GM12878 (cell line): ENCODE results near the gene HPRT1. TPM values are rescaled to one million over a fixed set of nuclear protein-coding genes. Genes with fewer than 3 reads are reported as not detected.

ENCODE experiments used
- ATAC-seq: fragments of 200-7000 bp; cut with Tn5 transposase; 3 replicates; pipeline ENCODE4 v1.9.1; 2020; ENCODE audit warnings: mild to moderate bottlenecking, moderate library complexity
- BruUV-seq: library from RNA; stranded (reverse); fragments of 400-500 nt; replicated peaks from 2 replicates; lab custom pipeline; 2021; lab: Mats Ljungman, UMichigan
- CTCF ChIA-PET: fragments of 300-600 bp; sonication (Branson Sonifier 250); formaldehyde crosslinking; extraction: SDS; loops from one replicate; lab custom pipeline; 2021; ENCODE audit warnings: inconsistent platforms; lab: Yijun Ruan, JAX
- POLR2A ChIA-PET: fragments of 350-600 bp; formaldehyde crosslinking; extraction: SDS; loops from one replicate; lab custom pipeline; 2021; ENCODE audit warnings: inconsistent platforms; lab: Charles Lee
- RAD21 ChIA-PET: fragments of 300-600 bp; sonication (Branson Sonifier 250); formaldehyde crosslinking; loops from one replicate; lab custom pipeline; 2023; ENCODE audit warnings: antibody characterized with exemption; ENCODE audit not compliant: unreplicated experiment; lab: Charles Lee
- SMC1A ChIA-PET: fragments of 300-600 bp; sonication (Branson Sonifier 250); formaldehyde crosslinking; loops from one replicate; lab custom pipeline; 2023; ENCODE audit not compliant: unreplicated experiment, uncharacterized antibody; lab: Charles Lee
- DNase-seq: peaks from one replicate; pipeline ENCODE4 v3.0.0-alpha.2; 2011; ENCODE audit warnings: low read depth, low spot score
- FAIRE-seq: peaks from 3 replicates; lab custom pipeline; 2011; peaks lifted over from hg19 to GRCh38; lab: Jason Lieb, UNC
- H2AFZ ChIP-seq: 2 replicates; pipeline ENCODE4 v1.6.0; 2011; ENCODE audit warnings: low read depth, low read length, control low read depth; ENCODE audit not compliant: control insufficient read depth
- H3K27ac ChIP-seq: 2 replicates; pipeline ENCODE4 v1.5.1; 2011; ENCODE audit warnings: control low read depth; ENCODE audit not compliant: control insufficient read depth, insufficient read depth
- H3K27me3 ChIP-seq, 2 experiments: replicated peaks in 1 of 2; 2 replicates each; pipeline versions ENCODE4 v1.6.0 to v1.6.1; 2011; ENCODE audit warnings: low read length in 1 of 2; ENCODE audit not compliant: control insufficient read depth in 2 of 2, insufficient read depth in 2 of 2
- H3K36me3 ChIP-seq, 2 experiments: 2 replicates each; pipeline ENCODE4 v1.5.1; 2011; ENCODE audit warnings: low read length in 1 of 2; ENCODE audit not compliant: control insufficient read depth in 2 of 2, insufficient read depth in 2 of 2
- H3K4me1 ChIP-seq: 2 replicates; pipeline ENCODE4 v1.6.1; 2011; ENCODE audit warnings: mild to moderate bottlenecking, low read length, moderate library complexity, mixed read lengths; ENCODE audit not compliant: control insufficient read depth, insufficient read depth
- H3K4me2 ChIP-seq: 2 replicates; pipeline ENCODE4 v1.6.0; 2011; ENCODE audit warnings: control low read depth; ENCODE audit not compliant: control insufficient read depth, insufficient read depth
- H3K4me3 ChIP-seq: fragments of 200-600 bp; sonication (generic); 2 replicates; pipeline ENCODE4 v1.5.1; 2016
- H3K79me2 ChIP-seq: 2 replicates; pipeline ENCODE4 v1.6.0; 2011; ENCODE audit warnings: low read length; ENCODE audit not compliant: control insufficient read depth, insufficient read depth
- H3K9ac ChIP-seq: 2 replicates; pipeline ENCODE4 v1.8.0; 2011; ENCODE audit warnings: low read length, control low read depth, mixed read lengths; ENCODE audit not compliant: control insufficient read depth, insufficient read depth
- H3K9me3 ChIP-seq: replicated peaks from 3 replicates; pipeline ENCODE4 v1.5.1; 2011; ENCODE audit warnings: mild to moderate bottlenecking, low read length; ENCODE audit not compliant: control insufficient read depth, insufficient read depth
- H4K20me1 ChIP-seq: 2 replicates; pipeline ENCODE4 v1.6.0; 2011; ENCODE audit not compliant: control insufficient read depth, insufficient read depth
- CBFB ChIP-seq: IDR thresholded peaks from 2 replicates; pipeline ENCODE4 v1.6.1; 2016; ENCODE audit warnings: antibody characterized with exemption, low read depth
- EP300 ChIP-seq, 2 experiments: fragments of 150-350 bp in 1 of 2; IDR thresholded peaks; 2 replicates each; pipeline ENCODE4 v1.6.1; 2011 to 2012; ENCODE audit warnings: low read depth in 2 of 2, low read length in 2 of 2, borderline replicate concordance in 1 of 2, improper control_type of control experiment in 1 of 2, inconsistent platforms in 1 of 2; ENCODE audit not compliant: control insufficient read depth in 1 of 2
- GABPA ChIP-seq: IDR thresholded peaks from 2 replicates; pipeline ENCODE4 v1.6.1; 2014; ENCODE audit warnings: antibody characterized with exemption, low read depth, mild to moderate bottlenecking, inconsistent platforms
- HDAC2 ChIP-seq: fragments of 200-600 bp; sonication (generic); IDR thresholded peaks from 2 replicates; pipeline ENCODE4 v1.6.1; 2017
- IKZF1 ChIP-seq: fragments of 450-650 bp; conservative IDR thresholded peaks from 2 replicates; pipeline ENCODE4 v1.6.1; 2017; ENCODE audit warnings: antibody characterized with exemption, mild to moderate bottlenecking
- IRF4 ChIP-seq: IDR thresholded peaks from 2 replicates; pipeline ENCODE4 v1.6.1; 2011; ENCODE audit warnings: low read depth, low read length
- LARP7 ChIP-seq: fragments of 450-650 bp; IDR thresholded peaks from 2 replicates; pipeline ENCODE4 v1.6.1; 2017; ENCODE audit warnings: mild to moderate bottlenecking
- MEF2B ChIP-seq: fragments of 450-650 bp; IDR thresholded peaks from 2 replicates; pipeline ENCODE4 v1.6.1; 2018; ENCODE audit warnings: mild to moderate bottlenecking, moderate library complexity; ENCODE audit not compliant: partially characterized antibody, poor library complexity, severe bottlenecking
- MYB ChIP-seq: fragments of 150-350 bp; IDR thresholded peaks from 2 replicates; pipeline ENCODE4 v1.6.1; 2014; ENCODE audit warnings: mild to moderate bottlenecking, low read depth, low read length, borderline replicate concordance
- SIX5 ChIP-seq: IDR thresholded peaks from 2 replicates; pipeline ENCODE4 v1.6.1; 2011; ENCODE audit warnings: mild to moderate bottlenecking, low read depth, low read length, moderate library complexity; ENCODE audit not compliant: severe bottlenecking
- TAF1 ChIP-seq: IDR thresholded peaks from 2 replicates; pipeline ENCODE4 v1.6.1; 2011; ENCODE audit warnings: mild to moderate bottlenecking, low read depth, low read length, borderline replicate concordance
- TCF3 ChIP-seq: IDR thresholded peaks from 2 replicates; pipeline ENCODE4 v1.6.1; 2012; ENCODE audit warnings: low read depth, mild to moderate bottlenecking, low read length, borderline replicate concordance; ENCODE audit not compliant: insufficient read depth
- USF1 ChIP-seq: IDR thresholded peaks from 2 replicates; pipeline ENCODE4 v1.6.1; 2011; ENCODE audit warnings: borderline replicate concordance, low read depth, mild to moderate bottlenecking, moderate library complexity, mixed read lengths, low read length; ENCODE audit not compliant: insufficient read depth; ENCODE audit errors: extremely low read length
- WRNIP1 ChIP-seq: IDR thresholded peaks from 2 replicates; pipeline ENCODE4 v1.6.1; 2011; ENCODE audit warnings: low read depth, low read length, improper control_type of control experiment, borderline replicate concordance
- WGBS: methylation state at CpG from one replicate; pipeline ENCODE4 v1.1.6; 2016; ENCODE audit warnings: low lambda C conversion rate; ENCODE audit not compliant: insufficient replicate concordance, insufficient coverage; ENCODE audit errors: missing lambda C conversion rate; 5-methylcytosine and 5-hydroxymethylcytosine counted together
- in situ Hi-C: fragments of 300-500 bp; cut with MboI; formaldehyde crosslinking; loops from 9 replicates; pipeline ENCODE4 v1.14.3; 2018; ENCODE audit warnings: mixed read lengths
- intact Hi-C: fragments of 100-400 bp; cut with micrococcal nuclease; formaldehyde crosslinking; loops from one replicate; pipeline ENCODE4 v1.14.2; 2022; ENCODE audit not compliant: unreplicated experiment
- polyA plus RNA-seq, 11 experiments: library from polyadenylated mRNA; depleted of rRNA in 4 of 11; unstranded in 6 of 11; stranded (reverse) in 5 of 11; fragments of >200 nt; fragmentation: Nextera tagmentation in 4 of 11; fragmentation: Illumina TruSeq in 1 of 11; extraction: Ambion mirVana in 4 of 11; extraction: Trizol in 1 of 11; gene quantifications; 1 replicate in 1 of 11; 2 replicates in 10 of 11; pipeline versions ENCODE4 v1.2.1 to v1.2.3, GENCODE V29; 2011 to 2016; ENCODE audit warnings: inconsistent platforms in 2 of 11, missing spikeins in 2 of 11, low read depth in 1 of 11
- total RNA-seq, 4 experiments: library from RNA; depleted of rRNA in 3 of 4; stranded (reverse); fragments of >200 nt in 3 of 4; fragmentation: Illumina TruSeq in 1 of 4; extraction: Trizol in 1 of 4; gene quantifications; 2 replicates each; pipeline versions ENCODE4 v1.2.1 to v1.2.3, GENCODE V29; 2013 to 2021
- TF ChIP-seq, protein P1 (sequence below): fragments of 450-650 bp; IDR thresholded peaks from 2 replicates; pipeline ENCODE4 v1.6.1; 2017; ENCODE audit warnings: mild to moderate bottlenecking, moderate library complexity
- TF ChIP-seq, protein P2 (sequence below): fragments of 450-650 bp; conservative IDR thresholded peaks from 2 replicates; pipeline ENCODE4 v1.6.1; 2017; ENCODE audit warnings: mild to moderate bottlenecking, moderate library complexity

Gene HPRT1
- total and polyA plus RNA-seq, 10 of the 15 experiments (the other 5 are each of a cell fraction or from before 2014, with no cell fraction given), result 19.3 to 161 (median 92.7) TPM

GRCh38 chrX:134513091-134513490 lies 53.1 kb downstream of the HPRT1 start:
- DNase-seq (no peak), FAIRE-seq (no peak), ATAC-seq (no peak)
- intact Hi-C loops (no loop called here), in situ Hi-C loops (no loop called here)
- no peaks in the 10 kb centered on the region for H3K9me3 ChIP-seq
- SMC1A ChIA-PET, result no interaction called here
- POLR2A ChIA-PET, result no interaction called here
- H3K4me3 ChIP-seq, result no peak overlapping the region
- RAD21 ChIA-PET, result no interaction called here
- no peaks in the 10 kb centered on the region for H3K27me3 ChIP-seq
- BruUV-seq, result no TSS peak
- no peak overlapping the region for H2AFZ ChIP-seq
- WGBS, result 39% methylated on average over 3 of the region's 3 CpGs
- CTCF ChIA-PET, result interaction anchor here (0.8 kb wide), 1 partner anchor 10 kb away, joined by 3 read pairs; no protein-coding TSS in a partner anchor
- no peaks in the 10 kb centered on the region for H3K36me3 ChIP-seq
- TF ChIP-seq TCF3 (no peak), IRF4 (no peak), EP300 (IDR thresholded peaks at IDR 0.05; ENCODE audit: borderline replicate concordance in 1 of 2, control insufficient read depth in 1 of 2, low read depth in 2 of 2, low read length in 2 of 2) (no peak), CBFB (no peak), USF1 (no peak), HDAC2 (no peak), LARP7 (no peak), MEF2B (no peak), TAF1 (no peak), IKZF1 (no peak), GABPA (no peak), WRNIP1 (no peak), MYB (no peak), SIX5 (no peak)
- TF ChIP-seq, protein P1, sequence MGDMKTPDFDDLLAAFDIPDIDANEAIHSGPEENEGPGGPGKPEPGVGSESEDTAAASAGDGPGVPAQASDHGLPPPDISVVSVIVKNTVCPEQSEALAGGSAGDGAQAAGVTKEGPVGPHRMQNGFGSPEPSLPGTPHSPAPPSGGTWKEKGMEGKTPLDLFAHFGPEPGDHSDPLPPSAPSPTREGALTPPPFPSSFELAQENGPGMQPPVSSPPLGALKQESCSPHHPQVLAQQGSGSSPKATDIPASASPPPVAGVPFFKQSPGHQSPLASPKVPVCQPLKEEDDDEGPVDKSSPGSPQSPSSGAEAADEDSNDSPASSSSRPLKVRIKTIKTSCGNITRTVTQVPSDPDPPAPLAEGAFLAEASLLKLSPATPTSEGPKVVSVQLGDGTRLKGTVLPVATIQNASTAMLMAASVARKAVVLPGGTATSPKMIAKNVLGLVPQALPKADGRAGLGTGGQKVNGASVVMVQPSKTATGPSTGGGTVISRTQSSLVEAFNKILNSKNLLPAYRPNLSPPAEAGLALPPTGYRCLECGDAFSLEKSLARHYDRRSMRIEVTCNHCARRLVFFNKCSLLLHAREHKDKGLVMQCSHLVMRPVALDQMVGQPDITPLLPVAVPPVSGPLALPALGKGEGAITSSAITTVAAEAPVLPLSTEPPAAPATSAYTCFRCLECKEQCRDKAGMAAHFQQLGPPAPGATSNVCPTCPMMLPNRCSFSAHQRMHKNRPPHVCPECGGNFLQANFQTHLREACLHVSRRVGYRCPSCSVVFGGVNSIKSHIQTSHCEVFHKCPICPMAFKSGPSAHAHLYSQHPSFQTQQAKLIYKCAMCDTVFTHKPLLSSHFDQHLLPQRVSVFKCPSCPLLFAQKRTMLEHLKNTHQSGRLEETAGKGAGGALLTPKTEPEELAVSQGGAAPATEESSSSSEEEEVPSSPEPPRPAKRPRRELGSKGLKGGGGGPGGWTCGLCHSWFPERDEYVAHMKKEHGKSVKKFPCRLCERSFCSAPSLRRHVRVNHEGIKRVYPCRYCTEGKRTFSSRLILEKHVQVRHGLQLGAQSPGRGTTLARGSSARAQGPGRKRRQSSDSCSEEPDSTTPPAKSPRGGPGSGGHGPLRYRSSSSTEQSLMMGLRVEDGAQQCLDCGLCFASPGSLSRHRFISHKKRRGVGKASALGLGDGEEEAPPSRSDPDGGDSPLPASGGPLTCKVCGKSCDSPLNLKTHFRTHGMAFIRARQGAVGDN, result no peak
- TF ChIP-seq, protein P2, sequence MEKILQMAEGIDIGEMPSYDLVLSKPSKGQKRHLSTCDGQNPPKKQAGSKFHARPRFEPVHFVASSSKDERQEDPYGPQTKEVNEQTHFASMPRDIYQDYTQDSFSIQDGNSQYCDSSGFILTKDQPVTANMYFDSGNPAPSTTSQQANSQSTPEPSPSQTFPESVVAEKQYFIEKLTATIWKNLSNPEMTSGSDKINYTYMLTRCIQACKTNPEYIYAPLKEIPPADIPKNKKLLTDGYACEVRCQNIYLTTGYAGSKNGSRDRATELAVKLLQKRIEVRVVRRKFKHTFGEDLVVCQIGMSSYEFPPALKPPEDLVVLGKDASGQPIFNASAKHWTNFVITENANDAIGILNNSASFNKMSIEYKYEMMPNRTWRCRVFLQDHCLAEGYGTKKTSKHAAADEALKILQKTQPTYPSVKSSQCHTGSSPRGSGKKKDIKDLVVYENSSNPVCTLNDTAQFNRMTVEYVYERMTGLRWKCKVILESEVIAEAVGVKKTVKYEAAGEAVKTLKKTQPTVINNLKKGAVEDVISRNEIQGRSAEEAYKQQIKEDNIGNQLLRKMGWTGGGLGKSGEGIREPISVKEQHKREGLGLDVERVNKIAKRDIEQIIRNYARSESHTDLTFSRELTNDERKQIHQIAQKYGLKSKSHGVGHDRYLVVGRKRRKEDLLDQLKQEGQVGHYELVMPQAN, result no peak
- H3K9ac ChIP-seq, result no peak overlapping the region
- no peak overlapping the region for H3K4me2 ChIP-seq
- H3K79me2 ChIP-seq, result no peaks in the 10 kb centered on the region
- no peak overlapping the region for H3K27ac ChIP-seq
- no peaks in the 10 kb centered on the region for H3K4me1 ChIP-seq
- no peaks in the 10 kb centered on the region for H4K20me1 ChIP-seq
